ENCODE measurements around the gene CAPN6.

DNA sequence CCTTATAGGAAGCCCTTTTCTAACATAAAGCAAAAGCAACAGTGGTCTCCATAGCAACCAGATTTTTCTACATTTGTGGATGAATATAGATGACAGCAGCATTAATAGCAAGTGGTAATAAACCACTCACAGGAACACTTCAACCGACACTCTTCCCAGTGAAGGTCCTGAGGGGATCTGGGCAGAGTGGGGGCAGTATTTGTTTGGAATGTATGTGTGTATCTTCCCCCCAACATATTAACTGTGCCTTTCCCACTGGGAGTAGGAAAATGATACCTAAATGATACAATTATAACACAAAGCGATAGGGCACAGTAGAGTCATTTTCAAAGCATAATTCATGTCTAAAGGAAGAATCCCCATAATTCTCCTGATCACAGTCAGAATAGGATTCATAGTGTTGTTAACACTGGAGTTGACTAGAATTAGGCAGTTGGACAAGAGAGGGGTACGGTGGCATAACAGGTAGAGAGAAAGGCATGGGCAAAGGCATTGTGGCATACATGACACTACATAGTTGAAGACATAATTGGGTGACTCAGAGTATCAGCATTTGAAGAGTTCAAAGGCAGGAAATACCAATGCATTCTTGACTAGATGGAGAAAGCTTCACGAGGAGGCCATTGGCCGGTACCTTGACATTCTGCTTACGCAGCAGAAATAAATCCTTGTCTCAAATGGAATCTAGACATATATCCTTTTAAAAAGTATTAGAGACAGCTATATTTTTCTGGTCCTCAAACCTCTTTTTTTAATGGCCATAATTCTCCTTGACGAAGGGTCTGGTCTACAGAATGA, 15.2 kb downstream of the CAPN6 start:
- TF ChIP-seq POLR2A (IDR thresholded peaks at IDR 0.05; ENCODE audit: low read depth, low read length) (no peak), FOS (IDR thresholded peaks at IDR 0.05; ENCODE audit: borderline replicate concordance, insufficient read depth, low read length) (no peak)

Data from endothelial cell of umbilical vein (primary cell).